D721Med (cell line): ENCODE measurements around the gene NELFE.
"Not testable (repeated sequence)": the region's sequence is repeated elsewhere in the genome, so short reads cannot be mapped to it uniquely, and the experiment has no call there.

ENCODE experiments used
- DNase-seq: peaks from one replicate; pipeline ENCODE4 v3.0.0; 2011; ENCODE audit warnings: low spot score; ENCODE audit not compliant: insufficient read length
- FAIRE-seq: peaks from 2 replicates; lab custom pipeline; 2011; peaks lifted over from hg19 to GRCh38; lab: Jason Lieb, UNC
- CTCF ChIP-seq: IDR thresholded peaks from 2 replicates; pipeline ENCODE4 v1.5.1; 2012; ENCODE audit warnings: mild to moderate bottlenecking, control low read depth; ENCODE audit not compliant: insufficient read depth; ENCODE audit errors: missing control alignments

The NELFE gene

GRCh38 chr6:31911826-31912585 lies 46.8 kb downstream of the NELFE start:
- FAIRE-seq (no peak), DNase-seq (no peak)
- TF ChIP-seq CTCF = no peak

DNA sequence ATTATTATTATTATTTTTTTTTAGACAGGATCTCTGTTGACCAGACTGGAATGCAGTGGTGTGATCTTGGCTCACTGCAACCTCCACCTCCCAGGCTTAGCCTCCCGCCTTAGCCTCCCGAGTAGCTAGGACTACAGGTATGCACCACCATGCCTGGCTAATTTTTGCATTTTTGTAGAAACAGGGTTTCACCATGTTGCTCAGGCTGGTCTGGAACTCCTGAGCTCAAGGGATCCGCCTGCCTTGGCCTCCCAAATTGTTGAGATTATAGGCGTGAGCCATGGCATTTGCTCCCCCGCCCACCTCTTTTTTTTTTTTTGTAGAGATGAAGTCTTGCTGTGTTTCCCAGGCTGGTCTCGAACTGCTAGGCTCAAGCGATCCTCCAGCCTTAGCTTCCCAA lies 49.5 kb downstream of the NELFE start:
- DNase-seq, FAIRE-seq: not testable (repeated sequence)

DNA sequence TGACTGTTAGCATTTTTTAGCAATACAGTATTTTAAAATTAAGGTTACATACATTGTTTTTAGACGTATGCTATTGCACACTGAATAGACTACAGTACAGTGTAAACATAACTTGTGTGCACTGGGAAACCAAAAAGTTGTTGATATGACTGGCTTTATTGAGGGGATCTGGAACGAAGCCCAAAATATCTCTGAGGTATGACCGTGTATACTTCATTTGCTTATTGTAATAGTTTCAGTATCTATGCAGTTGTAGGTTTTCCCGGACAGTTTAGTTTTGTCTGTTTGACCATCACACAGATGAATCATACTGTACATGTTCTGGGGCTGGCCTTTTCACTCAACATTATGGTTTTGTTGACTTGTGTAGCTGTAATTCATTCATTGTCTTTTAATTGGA lies 50.0 kb downstream of the NELFE start:
- FAIRE-seq (no peak), DNase-seq (no peak)
- TF ChIP-seq CTCF = no peak

GRCh38 chr6:31908255-31908654 lies 50.5 kb downstream of the NELFE start:
- FAIRE-seq, DNase-seq: not testable (repeated sequence)

GRCh38 chr6:31907158-31907813 lies 51.5 kb downstream of the NELFE start:
- no peak for TF ChIP-seq CTCF
- DNase-seq = no peak
- no peak for FAIRE-seq

GRCh38 chr6:31906727-31907126 lies 52.0 kb downstream of the NELFE start:
- not testable (repeated sequence) for FAIRE-seq, DNase-seq

DNA sequence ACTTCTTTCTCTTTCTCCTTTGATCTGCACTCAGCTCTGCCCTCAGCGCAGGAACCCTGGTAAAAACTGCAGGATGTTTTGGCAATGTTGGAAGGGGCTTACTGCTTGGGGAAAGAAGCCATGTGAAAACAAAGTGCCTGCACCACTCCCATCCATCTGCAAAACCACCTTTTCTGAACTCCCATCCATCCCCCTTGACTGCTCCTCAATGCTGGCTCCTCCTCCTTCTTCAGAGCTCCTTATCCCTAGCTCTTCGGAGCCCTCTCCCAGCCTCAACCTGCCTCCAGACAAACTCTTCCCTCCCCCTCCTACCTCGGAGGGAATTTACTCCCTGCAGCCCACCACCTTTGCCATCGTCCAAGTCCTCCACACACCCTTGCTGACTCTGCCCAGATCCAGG lies 52.6 kb downstream of the NELFE start:
- no peak for TF ChIP-seq CTCF
- DNase-seq (no peak), FAIRE-seq (no peak)

- DNase-seq = no peak
- no peak for TF ChIP-seq CTCF
- no peak for FAIRE-seq
Measured at GRCh38 chr6:31905041-31905440, 53.7 kb downstream of the NELFE start.
